WTC11 (cell line): Measurements from ENCODE around the gene AOX1. TPM values are rescaled to one million over a fixed set of nuclear protein-coding genes. Genes with fewer than 3 reads are reported as not detected.

Experiments used
- ATAC-seq: fragments of 200-7000 bp; cut with Tn5 transposase; 2 replicates; pipeline ENCODE4 v1.10.0; 2021; ENCODE audit warnings: mild to moderate bottlenecking, moderate library complexity
- CTCF ChIA-PET: fragments of 300-600 bp; sonication (Branson Sonifier 250); formaldehyde crosslinking; loops from one replicate; lab custom pipeline; 2021; ENCODE audit warnings: antibody characterized with exemption; lab: Charles Lee
- POLR2A ChIA-PET: fragments of 350-600 bp; sonication (Branson Sonifier 250); formaldehyde crosslinking; loops from one replicate; lab custom pipeline; 2021; ENCODE audit warnings: antibody characterized with exemption; lab: Charles Lee
- DNase-seq: peaks from one replicate; pipeline ENCODE4 v3.0.0; 2021; ENCODE audit warnings: low spot score
- H3K27ac Mint-ChIP-seq: 2 replicates; pipeline ENCODE4 v1.8.0; 2021; ENCODE audit warnings: mixed read lengths
- H3K27me3 Mint-ChIP-seq: 2 replicates; pipeline ENCODE4 v1.8.0; 2021; ENCODE audit warnings: low read depth, mild to moderate bottlenecking, moderate library complexity, mixed read lengths
- H3K36me3 Mint-ChIP-seq: 2 replicates; pipeline ENCODE4 v1.8.0; 2021; ENCODE audit warnings: mixed read lengths
- H3K4me1 Mint-ChIP-seq: 2 replicates; pipeline ENCODE4 v1.8.0; 2022; ENCODE audit warnings: mixed read lengths
- H3K4me3 Mint-ChIP-seq: 2 replicates; pipeline ENCODE4 v1.8.0; 2021; ENCODE audit warnings: mild to moderate bottlenecking, moderate library complexity, mixed read lengths
- H3K9me3 Mint-ChIP-seq: 2 replicates; pipeline ENCODE4 v1.8.0; 2021; ENCODE audit warnings: mixed read lengths
- ATF2 ChIP-seq: sonication (generic); formaldehyde crosslinking; IDR thresholded peaks from 2 replicates; pipeline ENCODE4 v1.8.1; 2022; ENCODE audit warnings: low read depth, missing genetic modification reagents, borderline replicate concordance
- ATF6 ChIP-seq: sonication (generic); formaldehyde crosslinking; IDR thresholded peaks from 2 replicates; pipeline ENCODE4 v1.8.1; 2023; ENCODE audit warnings: mild to moderate bottlenecking, missing genetic modification reagents
- CTCF ChIP-seq: fragments of 200-600 bp; IDR thresholded peaks from 2 replicates; pipeline ENCODE4 v1.8.0; 2022; ENCODE audit warnings: antibody characterized with exemption
- E2F5 ChIP-seq: sonication (generic); formaldehyde crosslinking; IDR thresholded peaks from 2 replicates; pipeline ENCODE4 v1.8.1; 2022; ENCODE audit warnings: mild to moderate bottlenecking, moderate library complexity, missing genetic modification reagents
- ELF4 ChIP-seq: sonication (generic); formaldehyde crosslinking; IDR thresholded peaks from 2 replicates; pipeline ENCODE4 v1.8.1; 2022; ENCODE audit warnings: low read depth, mild to moderate bottlenecking, moderate library complexity, missing genetic modification reagents
- ESRRA ChIP-seq: sonication (generic); formaldehyde crosslinking; IDR thresholded peaks from 2 replicates; pipeline ENCODE4 v1.8.1; 2022; ENCODE audit warnings: mild to moderate bottlenecking, missing genetic modification reagents, borderline replicate concordance
- ETV6 ChIP-seq: sonication (generic); formaldehyde crosslinking; IDR thresholded peaks from 2 replicates; pipeline ENCODE4 v1.8.1; 2022; ENCODE audit warnings: mild to moderate bottlenecking, missing genetic modification reagents
- HMGA2 ChIP-seq: fragments of 250-450 bp; sonication (Bioruptor Pico); IDR thresholded peaks from 2 replicates; pipeline ENCODE4 v1.4.0; 2021; ENCODE audit warnings: mild to moderate bottlenecking, moderate library complexity
- IRF1 ChIP-seq: sonication (generic); formaldehyde crosslinking; IDR thresholded peaks from 2 replicates; pipeline ENCODE4 v1.8.0; 2023; ENCODE audit warnings: missing genetic modification reagents
- NR1H2 ChIP-seq: sonication (generic); formaldehyde crosslinking; IDR thresholded peaks from 2 replicates; pipeline ENCODE4 v1.9.0; 2021; ENCODE audit warnings: mild to moderate bottlenecking, moderate library complexity, missing genetic modification reagents
- PREB ChIP-seq: sonication (generic); formaldehyde crosslinking; IDR thresholded peaks from 2 replicates; pipeline ENCODE4 v1.8.1; 2022; ENCODE audit warnings: mild to moderate bottlenecking, missing genetic modification reagents, moderate library complexity, borderline replicate concordance
- RORB ChIP-seq: fragments of 250-450 bp; sonication (Bioruptor Pico); IDR thresholded peaks from 2 replicates; pipeline ENCODE4 v1.9.0; 2021; ENCODE audit warnings: mild to moderate bottlenecking
- SMAD4 ChIP-seq: sonication (generic); formaldehyde crosslinking; IDR thresholded peaks from 2 replicates; pipeline ENCODE4 v1.8.0; 2022; ENCODE audit warnings: mild to moderate bottlenecking, missing genetic modification reagents
- SOX15 ChIP-seq: fragments of 250-450 bp; sonication (Bioruptor Pico); IDR thresholded peaks from 2 replicates; pipeline ENCODE4 v1.9.0; 2021; ENCODE audit warnings: mild to moderate bottlenecking
- TEAD1 ChIP-seq: sonication (generic); formaldehyde crosslinking; IDR thresholded peaks from 2 replicates; pipeline ENCODE4 v1.8.0; 2022; ENCODE audit warnings: mild to moderate bottlenecking, missing genetic modification reagents
- TP53 ChIP-seq: sonication (generic); formaldehyde crosslinking; IDR thresholded peaks from 2 replicates; pipeline ENCODE4 v1.8.1; 2023; ENCODE audit warnings: mild to moderate bottlenecking, missing genetic modification reagents
- ZNF263 ChIP-seq: sonication (generic); formaldehyde crosslinking; IDR thresholded peaks from 2 replicates; pipeline ENCODE4 v1.8.1; 2022; ENCODE audit warnings: low read depth, mild to moderate bottlenecking, moderate library complexity, missing genetic modification reagents
- ZNF317 ChIP-seq: sonication (generic); formaldehyde crosslinking; IDR thresholded peaks from 2 replicates; pipeline ENCODE4 v1.8.1; 2023; ENCODE audit warnings: low read depth, mild to moderate bottlenecking, moderate library complexity, missing genetic modification reagents, borderline replicate concordance
- ZNF512 ChIP-seq: sonication (generic); formaldehyde crosslinking; IDR thresholded peaks from 2 replicates; pipeline ENCODE4 v1.8.1; 2022; ENCODE audit warnings: missing genetic modification reagents, borderline replicate concordance
- ZNF671 ChIP-seq: fragments of 250-450 bp; sonication (Bioruptor Pico); IDR thresholded peaks from 2 replicates; pipeline ENCODE4 v1.8.0; 2021; ENCODE audit warnings: mild to moderate bottlenecking
- total RNA-seq: library from RNA; stranded (reverse); gene quantifications from 3 replicates; pipeline ENCODE4 v1.2.3, GENCODE V29; 2021

AOX1 gene
- total RNA-seq, 1 experiment from 2014 or later = 4.8 TPM

- TF ChIP-seq ATF2 (CRISPR knock-in tag) (no peak), ZNF512 (no peak), E2F5 (no peak), TEAD1 (CRISPR knock-in tag) (no peak)
- TF ChIP-seq, all 79 proteins: peak for 0
These were observed 18.2 kb downstream of the AOX1 start (continued) for GRCh38 chr2:200603972-200604371.

- Mint-ChIP-seq H3K36me3 (peaks cover 4% of the 10 kb centered on the region; the same call in 1 of the 2 replicates), H3K27me3 (no peaks in the 10 kb centered on the region), H3K9me3 (peaks cover 19% of the 10 kb centered on the region), H3K4me3 (no peak overlapping the region), H3K4me1 (no peaks in the 10 kb centered on the region), H3K27ac (no peak overlapping the region)
- DNase-seq (no peak), ATAC-seq (no peak)
- ChIA-PET CTCF (interaction anchor here (1.0 kb wide), 1 partner anchor 101 kb away, joined by 3 read pairs; no protein-coding TSS in a partner anchor), POLR2A (no interaction called here)
- no peak for TF ChIP-seq ETV6 (CRISPR knock-in tag)
- no peak for TF ChIP-seq IRF1 (CRISPR knock-in tag)
These were observed 18.9 kb downstream of the AOX1 start for GRCh38 chr2:200604571-200605255.

- no peak for DNase-seq
- H3K27me3 Mint-ChIP-seq = no peaks in the 10 kb centered on the region
- no peaks in the 10 kb centered on the region for H3K4me1 Mint-ChIP-seq
- peaks cover 19% of the 10 kb centered on the region for H3K9me3 Mint-ChIP-seq
- ChIA-PET POLR2A (no interaction called here), CTCF (no interaction called here)
- H3K36me3 Mint-ChIP-seq = peaks cover 4% of the 10 kb centered on the region; the same call in 1 of the 2 replicates
- no peak overlapping the region for H3K4me3 Mint-ChIP-seq
- H3K27ac Mint-ChIP-seq = no peak overlapping the region
- no peak for ATAC-seq
- TF ChIP-seq SMAD4 (CRISPR knock-in tag) (no peak), NR1H2 (CRISPR knock-in tag) (no peak), ESRRA (no peak), HMGA2 (CRISPR knock-in tag) (no peak), PREB (CRISPR knock-in tag) (no peak), CTCF (no peak), SOX15 (CRISPR knock-in tag) (no peak), ATF6 (CRISPR knock-in tag) (no peak), ZNF263 (CRISPR knock-in tag) (no peak), ELF4 (CRISPR knock-in tag) (no peak), ZNF317 (CRISPR knock-in tag) (no peak), TP53 (CRISPR knock-in tag) (no peak), ZNF671 (CRISPR knock-in tag) (no peak), RORB (CRISPR knock-in tag) (no peak)
These were observed 22.7 kb downstream of the AOX1 start for GRCh38 chr2:200608341-200609027.
